AG09319 (cell line): ENCODE results near the gene HPCAL1.

Experiments
- DNase-seq: peaks from one replicate; pipeline ENCODE4 v3.0.0-alpha.2; 2010; ENCODE audit warnings: low read depth; ENCODE audit errors: extremely low read depth
- TF ChIP-seq, protein P1 (sequence below): IDR thresholded peaks from 2 replicates; pipeline ENCODE4 v1.5.1; 2011; ENCODE audit warnings: low read depth, mild to moderate bottlenecking, inconsistent platforms, low read length, moderate library complexity

HPCAL1 gene

DNA sequence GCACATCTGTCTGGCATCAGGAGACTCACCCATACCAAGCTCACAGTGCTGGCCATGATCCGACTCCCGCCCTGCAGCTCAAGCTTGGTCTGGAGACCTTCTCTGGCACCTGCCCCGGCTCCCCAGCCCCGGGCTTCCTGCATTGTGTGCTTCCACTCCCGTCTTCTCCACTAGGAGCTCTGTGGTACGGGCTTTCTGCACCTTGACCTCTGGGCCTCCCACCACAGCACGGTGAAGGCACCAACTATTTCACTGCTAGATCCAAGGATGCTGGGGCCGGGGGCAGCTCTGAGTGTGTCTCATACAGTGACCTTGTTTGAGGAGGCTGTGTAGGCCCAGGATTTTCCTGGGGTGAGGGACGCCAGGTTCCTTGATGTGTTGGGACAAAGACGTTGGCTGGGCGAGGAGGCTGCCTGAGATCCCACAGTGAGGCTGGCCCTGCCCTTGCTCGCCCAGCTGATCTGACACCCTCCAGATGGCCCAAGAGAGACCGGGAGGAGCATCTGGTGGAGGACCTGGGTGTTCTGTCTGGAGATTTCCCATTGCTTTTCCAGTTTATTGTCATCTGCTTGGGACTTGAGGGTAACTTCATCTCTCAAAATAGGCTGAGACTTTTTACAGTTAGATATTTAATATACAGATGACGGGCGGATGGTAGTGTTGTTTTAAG is 64.0 kb downstream of the HPCAL1 start:
- DNase-seq: no peak
- TF ChIP-seq, protein P1, sequence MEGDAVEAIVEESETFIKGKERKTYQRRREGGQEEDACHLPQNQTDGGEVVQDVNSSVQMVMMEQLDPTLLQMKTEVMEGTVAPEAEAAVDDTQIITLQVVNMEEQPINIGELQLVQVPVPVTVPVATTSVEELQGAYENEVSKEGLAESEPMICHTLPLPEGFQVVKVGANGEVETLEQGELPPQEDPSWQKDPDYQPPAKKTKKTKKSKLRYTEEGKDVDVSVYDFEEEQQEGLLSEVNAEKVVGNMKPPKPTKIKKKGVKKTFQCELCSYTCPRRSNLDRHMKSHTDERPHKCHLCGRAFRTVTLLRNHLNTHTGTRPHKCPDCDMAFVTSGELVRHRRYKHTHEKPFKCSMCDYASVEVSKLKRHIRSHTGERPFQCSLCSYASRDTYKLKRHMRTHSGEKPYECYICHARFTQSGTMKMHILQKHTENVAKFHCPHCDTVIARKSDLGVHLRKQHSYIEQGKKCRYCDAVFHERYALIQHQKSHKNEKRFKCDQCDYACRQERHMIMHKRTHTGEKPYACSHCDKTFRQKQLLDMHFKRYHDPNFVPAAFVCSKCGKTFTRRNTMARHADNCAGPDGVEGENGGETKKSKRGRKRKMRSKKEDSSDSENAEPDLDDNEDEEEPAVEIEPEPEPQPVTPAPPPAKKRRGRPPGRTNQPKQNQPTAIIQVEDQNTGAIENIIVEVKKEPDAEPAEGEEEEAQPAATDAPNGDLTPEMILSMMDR: no peak

GRCh38 chr2:10367472-10368439 is 65.1 kb downstream of the HPCAL1 start:
- TF ChIP-seq, protein P1: no peak
- DNase-seq: no peak

- TF ChIP-seq, protein P1: no peak
- DNase-seq: no peak
These were observed 66.0 kb downstream of the HPCAL1 start for GRCh38 chr2:10368491-10369231.

GRCh38 chr2:10369269-10370255 is 66.9 kb downstream of the HPCAL1 start:
- TF ChIP-seq, protein P1: no peak
- DNase-seq: no peak

DNA sequence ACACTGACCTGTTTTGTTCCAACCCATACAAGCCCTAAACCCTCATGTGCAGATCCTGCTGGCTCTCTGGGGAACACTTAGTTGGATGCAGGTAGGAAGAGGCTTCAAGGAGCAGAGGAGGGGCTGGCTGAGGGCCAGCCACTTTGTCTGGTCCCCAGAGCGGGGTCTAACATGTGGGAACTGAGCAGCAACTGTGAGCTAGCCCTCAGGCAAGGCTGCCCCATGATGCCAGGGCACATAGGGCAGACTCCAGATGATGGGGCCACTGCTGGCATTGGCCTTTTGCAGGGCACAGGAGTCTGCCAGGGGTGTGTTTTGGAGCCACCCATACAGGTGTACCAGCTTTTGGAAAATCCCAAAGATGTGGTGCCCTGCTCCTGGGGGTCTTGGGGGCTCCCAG is 67.7 kb downstream of the HPCAL1 start:
- no peak for DNase-seq
- TF ChIP-seq, protein P1: no peak

- DNase-seq: no peak
These were observed 68.2 kb downstream of the HPCAL1 start for GRCh38 chr2:10370895-10371294.

More at GRCh38 chr2:10370895-10371294, 68.2 kb downstream of the HPCAL1 start:
- TF ChIP-seq, protein P1: no peak
